IMR-90 (cell line): ENCODE data around the gene SYNPO. TPM values are rescaled to one million over a fixed set of nuclear protein-coding genes. Genes with fewer than 3 reads are reported as not detected.

Source experiments
- ATAC-seq: fragments of 200-7000 bp; cut with Tn5 transposase; 2 replicates; pipeline ENCODE4 v1.9.1; 2020; ENCODE audit warnings: low read depth, mild to moderate bottlenecking, moderate library complexity
- BruUV-seq: library from RNA; stranded (reverse); fragments of 400-500 nt; replicated peaks from 2 replicates; lab custom pipeline; 2021; lab: Mats Ljungman, UMichigan
- CTCF ChIA-PET: fragments of 300-600 bp; formaldehyde crosslinking; extraction: SDS; loops from one replicate; lab custom pipeline; 2021; ENCODE audit warnings: antibody characterized with exemption; lab: Yijun Ruan, JAX
- POLR2A ChIA-PET: fragments of 300-600 bp; sonication (Branson Sonifier 250); formaldehyde crosslinking; loops from one replicate; lab custom pipeline; 2022; ENCODE audit warnings: antibody characterized with exemption; ENCODE audit not compliant: unreplicated experiment; lab: Charles Lee
- DNase-seq: peaks from one replicate; pipeline ENCODE4 v3.0.0; 2013
- H2AFZ ChIP-seq: replicated peaks from 2 replicates; pipeline ENCODE3; 2013; ENCODE audit warnings: low read length, mild to moderate bottlenecking; ENCODE audit not compliant: poor library complexity
- H2AK5ac ChIP-seq: 2 replicates; pipeline ENCODE4 v1.6.1; 2013; ENCODE audit warnings: low read depth, low read length, inconsistent platforms
- H2AK9ac ChIP-seq: replicated peaks from 2 replicates; pipeline ENCODE3; 2013; ENCODE audit warnings: mild to moderate bottlenecking, low read depth, low read length, moderate library complexity; ENCODE audit not compliant: poor library complexity
- H2BK120ac ChIP-seq: 2 replicates; pipeline ENCODE4 v1.6.1; 2013; ENCODE audit warnings: low read depth, low read length, inconsistent platforms
- H2BK15ac ChIP-seq: 3 replicates; pipeline ENCODE4 v1.6.1; 2013; ENCODE audit warnings: low read depth, low read length, inconsistent platforms
- H2BK20ac ChIP-seq: 2 replicates; pipeline ENCODE4 v1.6.1; 2013; ENCODE audit warnings: low read depth, mild to moderate bottlenecking, inconsistent platforms, low read length, moderate library complexity
- H2BK5ac ChIP-seq: 2 replicates; pipeline ENCODE4 v1.6.1; 2013; ENCODE audit warnings: mild to moderate bottlenecking, low read depth, low read length, inconsistent platforms; ENCODE audit not compliant: poor library complexity, severe bottlenecking
- H3K14ac ChIP-seq: replicated peaks from 2 replicates; pipeline ENCODE4 v1.6.1; 2013; ENCODE audit warnings: low read depth, low read length, inconsistent platforms
- H3K18ac ChIP-seq: 2 replicates; pipeline ENCODE4 v1.6.1; 2013; ENCODE audit warnings: low read depth, low read length, control low read depth
- H3K23ac ChIP-seq: 2 replicates; pipeline ENCODE4 v1.6.1; 2013; ENCODE audit warnings: low read depth, low read length, inconsistent platforms
- H3K27ac ChIP-seq: 2 replicates; pipeline ENCODE4 v1.5.1; 2013; ENCODE audit warnings: mild to moderate bottlenecking, control low read depth, low read length; ENCODE audit not compliant: insufficient read depth
- H3K27me3 ChIP-seq: 2 replicates; pipeline ENCODE4 v1.6.1; 2013; ENCODE audit warnings: low read length; ENCODE audit not compliant: control insufficient read depth, insufficient read depth
- H3K36me3 ChIP-seq: 2 replicates; pipeline ENCODE4 v1.6.1; 2013; ENCODE audit warnings: low read length, mixed read lengths; ENCODE audit not compliant: control insufficient read depth, insufficient read depth
- H3K4ac ChIP-seq: 2 replicates; pipeline ENCODE4 v1.6.1; 2013; ENCODE audit warnings: low read depth, low read length, inconsistent platforms
- H3K4me1 ChIP-seq: 2 replicates; pipeline ENCODE4 v1.6.1; 2013; ENCODE audit warnings: low read length, mixed read lengths; ENCODE audit not compliant: control insufficient read depth, insufficient read depth
- H3K4me2 ChIP-seq: 2 replicates; pipeline ENCODE4 v1.6.1; 2013; ENCODE audit warnings: low read depth, mild to moderate bottlenecking, control low read depth, low read length, moderate library complexity
- H3K4me3 ChIP-seq: 2 replicates; pipeline ENCODE4 v1.5.1; 2013; ENCODE audit warnings: low read depth, mild to moderate bottlenecking, control low read depth, low read length, moderate library complexity; ENCODE audit not compliant: insufficient read depth
- H3K56ac ChIP-seq: 2 replicates; pipeline ENCODE4 v1.6.1; 2013; ENCODE audit warnings: low read length, inconsistent platforms; ENCODE audit not compliant: insufficient read depth; ENCODE audit errors: extremely low read depth
- H3K79me1 ChIP-seq, 2 experiments: 2 replicates each; pipeline ENCODE4 v1.6.1; 2013; ENCODE audit warnings: low read length in 2 of 2, inconsistent platforms in 1 of 2, low read depth in 1 of 2
- H3K9ac ChIP-seq: 2 replicates; pipeline ENCODE4 v1.6.1; 2013; ENCODE audit warnings: low read depth, low read length, control low read depth
- H3K9me1 ChIP-seq: 2 replicates; pipeline ENCODE4 v1.6.1; 2013; ENCODE audit warnings: low read length, inconsistent platforms; ENCODE audit not compliant: insufficient read depth
- H3K9me3 ChIP-seq: 2 replicates; pipeline ENCODE4 v1.6.1; 2013; ENCODE audit warnings: low read length; ENCODE audit not compliant: control insufficient read depth, insufficient read depth
- H4K20me1 ChIP-seq: 2 replicates; pipeline ENCODE4 v1.6.1; 2013; ENCODE audit warnings: low read length, inconsistent platforms; ENCODE audit not compliant: insufficient read depth
- H4K5ac ChIP-seq: 2 replicates; pipeline ENCODE4 v1.6.1; 2013; ENCODE audit warnings: mild to moderate bottlenecking, low read depth, low read length, control low read depth
- H4K8ac ChIP-seq, 2 experiments: 2 replicates each; pipeline ENCODE4 v1.6.1; 2013; ENCODE audit warnings: low read depth in 2 of 2, low read length in 2 of 2, control low read depth in 1 of 2, inconsistent platforms in 1 of 2
- H4K91ac ChIP-seq: 2 replicates; pipeline ENCODE4 v1.6.1; 2013; ENCODE audit warnings: low read depth, low read length, inconsistent platforms; ENCODE audit not compliant: insufficient read depth
- BHLHE40 ChIP-seq: fragments of 150-350 bp; IDR thresholded peaks from 2 replicates; pipeline ENCODE4 v1.6.1; 2016; ENCODE audit warnings: mild to moderate bottlenecking, low read depth, low read length
- CEBPB ChIP-seq: IDR thresholded peaks from 2 replicates; pipeline ENCODE4 v1.6.1; 2012; ENCODE audit warnings: low read depth, low read length, improper control_type of control experiment
- FOS ChIP-seq: fragments of 150-350 bp; IDR thresholded peaks from 2 replicates; pipeline ENCODE4 v1.6.1; 2016; ENCODE audit warnings: low read depth, low read length
- RCOR1 ChIP-seq: IDR thresholded peaks from 2 replicates; pipeline ENCODE4 v1.6.1; 2012; ENCODE audit warnings: mild to moderate bottlenecking, low read length, improper control_type of control experiment; ENCODE audit not compliant: insufficient replicate concordance
- WGBS, 2 experiments: methylation state at CpG; one replicate each; pipeline versions ENCODE4 v1.1.5 to v1.1.7; 2013; ENCODE audit warnings: missing lambda C conversion rate in 2 of 2; ENCODE audit not compliant: insufficient read length in 1 of 2; ENCODE audit errors: extremely low coverage in 2 of 2; 5-methylcytosine and 5-hydroxymethylcytosine counted together
- dilution Hi-C: fragments of 300-500 bp; cut with HindIII; formaldehyde crosslinking; loops from one replicate; pipeline ENCODE4 v1.14.3; 2018; ENCODE audit warnings: low sequenced_read_pairs; ENCODE audit not compliant: unreplicated experiment
- in situ Hi-C: fragments of 300-500 bp; cut with MboI; formaldehyde crosslinking; loops from 3 replicates; pipeline ENCODE4 v1.14.3; 2019; ENCODE audit warnings: low sequenced_read_pairs, inconsistent platforms, mixed read lengths
- intact Hi-C: fragments of 100-400 bp; cut with micrococcal nuclease; formaldehyde crosslinking; loops from 2 replicates; pipeline ENCODE4 v1.10.0; 2022
- polyA plus RNA-seq, 3 experiments: library from polyadenylated mRNA; depleted of rRNA; stranded (reverse); fragments of >200 nt; gene quantifications; 2 replicates each; pipeline ENCODE4 v1.2.3, GENCODE V29; 2012; ENCODE audit warnings: low replicate concordance in 1 of 3
- total RNA-seq: library from RNA; depleted of rRNA; stranded (reverse); fragments of >200 nt; gene quantifications from 2 replicates; pipeline ENCODE4 v1.2.3, GENCODE V29; 2012
- TF ChIP-seq, protein P1 (sequence below): conservative IDR thresholded peaks from 2 replicates; pipeline ENCODE4 v1.5.1; 2012; ENCODE audit warnings: mild to moderate bottlenecking, low read depth, low read length, improper control_type of control experiment

The SYNPO gene
- total and polyA plus RNA-seq, 2 of the 4 experiments (the other 2 are of a cell fraction), result 3.0 to 24.8 TPM

DNA sequence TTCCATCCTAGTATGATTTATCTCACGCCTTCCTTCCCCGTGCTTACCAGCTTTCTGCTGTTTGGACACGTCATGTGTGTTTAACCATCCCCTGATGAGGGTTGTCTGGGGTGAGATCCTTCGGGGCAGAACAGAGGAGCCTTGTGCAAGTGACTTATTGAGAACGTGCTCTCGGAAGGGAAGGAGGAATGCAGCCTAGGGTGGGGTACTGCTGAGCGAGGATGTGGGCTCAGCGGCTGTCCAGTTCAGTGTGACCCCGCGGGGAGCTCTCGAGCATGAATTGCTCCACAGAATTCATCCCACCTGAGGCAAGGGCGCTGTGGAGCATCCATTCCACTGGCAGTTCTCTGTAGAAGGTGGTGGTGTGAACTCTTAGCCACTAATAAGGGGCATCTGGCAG, 24.6 kb downstream of the SYNPO start:
- Histone ChIP-seq H3K4me2 (no peak overlapping the region), H3K56ac (no peak overlapping the region), H3K79me1 (no peaks in the 10 kb centered on the region), H2AK9ac (no peak overlapping the region), H4K91ac (no peak overlapping the region), H4K20me1 (no peaks in the 10 kb centered on the region; the same call in 1 of the 2 replicates), H3K23ac (no peak overlapping the region), H2AK5ac (no peak overlapping the region), H2BK120ac (no peak overlapping the region), H3K4ac (no peak overlapping the region), H3K9me1 (peaks cover 4% of the 10 kb centered on the region; the same call in 1 of the 2 replicates), H3K18ac (no peak overlapping the region), H3K9me3 (no peaks in the 10 kb centered on the region), H2AFZ (peak overlapping the region; percentile 81), H3K4me3 (no peak overlapping the region), H2BK20ac (no peak overlapping the region), H3K14ac (no peak overlapping the region), H4K5ac (no peak overlapping the region), H3K36me3 (no peaks in the 10 kb centered on the region), H4K8ac (no peak overlapping the region), H2BK15ac (no peak overlapping the region), H2BK5ac (peak overlapping the region; percentile 36), H3K4me1 (peaks cover 9% of the 10 kb centered on the region), H3K27me3 (peaks cover 9% of the 10 kb centered on the region), H3K9ac (no peak overlapping the region), H3K27ac (no peak overlapping the region)
- DNase-seq (peak; percentile 62), ATAC-seq (peak; percentile 40)
- in situ Hi-C loops, result no loop called here
- WGBS, 2 experiments, result no CpG with 5 or more reads among the region's 12 CpGs
- intact Hi-C loops, result no loop called here
- dilution Hi-C loops, result no loop called here
- peak; percentile 67; the same call in 1 of the 2 replicates for TF ChIP-seq BHLHE40
- no peak for TF ChIP-seq RCOR1
- 0 out of 2 replicates have a peak, but pooled peaks have one; percentile 19 for TF ChIP-seq CEBPB
- TF ChIP-seq, protein P1, sequence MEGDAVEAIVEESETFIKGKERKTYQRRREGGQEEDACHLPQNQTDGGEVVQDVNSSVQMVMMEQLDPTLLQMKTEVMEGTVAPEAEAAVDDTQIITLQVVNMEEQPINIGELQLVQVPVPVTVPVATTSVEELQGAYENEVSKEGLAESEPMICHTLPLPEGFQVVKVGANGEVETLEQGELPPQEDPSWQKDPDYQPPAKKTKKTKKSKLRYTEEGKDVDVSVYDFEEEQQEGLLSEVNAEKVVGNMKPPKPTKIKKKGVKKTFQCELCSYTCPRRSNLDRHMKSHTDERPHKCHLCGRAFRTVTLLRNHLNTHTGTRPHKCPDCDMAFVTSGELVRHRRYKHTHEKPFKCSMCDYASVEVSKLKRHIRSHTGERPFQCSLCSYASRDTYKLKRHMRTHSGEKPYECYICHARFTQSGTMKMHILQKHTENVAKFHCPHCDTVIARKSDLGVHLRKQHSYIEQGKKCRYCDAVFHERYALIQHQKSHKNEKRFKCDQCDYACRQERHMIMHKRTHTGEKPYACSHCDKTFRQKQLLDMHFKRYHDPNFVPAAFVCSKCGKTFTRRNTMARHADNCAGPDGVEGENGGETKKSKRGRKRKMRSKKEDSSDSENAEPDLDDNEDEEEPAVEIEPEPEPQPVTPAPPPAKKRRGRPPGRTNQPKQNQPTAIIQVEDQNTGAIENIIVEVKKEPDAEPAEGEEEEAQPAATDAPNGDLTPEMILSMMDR, result no peak
- no peak for TF ChIP-seq FOS
- BruUV-seq, result no TSS peak
- CTCF ChIA-PET, result interaction anchor here (1.3 kb wide), 1 partner anchor 120 kb away, joined by 3 read pairs; no protein-coding TSS in a partner anchor
- POLR2A ChIA-PET, result no interaction called here
